Esophagus squamous epithelium (tissue), 5 donors: ENCODE results near the gene RIMS3. TPM values are rescaled to one million over a fixed set of nuclear protein-coding genes. Genes with fewer than 3 reads are reported as not detected.
"Not testable (repeated sequence)": the region's sequence is repeated elsewhere in the genome, so short reads cannot be mapped to it uniquely, and the experiment has no call there.

ENCODE experiments used
- DNase-seq: peaks from one replicate; lab custom pipeline; 2025; lab: John Stamatoyannopoulos, UW
- H3K27ac ChIP-seq, 4 donors: fragments of 200-600 bp; sonication (generic); one replicate each; pipeline ENCODE4 v1.5.1; 2016 to 2019; ENCODE audit warnings: mild to moderate bottlenecking in 1 of 4
- H3K27me3 ChIP-seq, 4 donors: fragments of 200-600 bp; sonication (generic); 1 replicate in 3 of 4; 2 replicates in 1 of 4; pipeline versions ENCODE4 v1.5.1 to v1.6.0; 2017 to 2021; ENCODE audit warnings: antibody characterized with exemption in 1 of 4
- H3K36me3 ChIP-seq, 3 donors: fragments of 200-600 bp; sonication (generic); one replicate each; pipeline ENCODE4 v1.5.1; 2016 to 2019
- H3K4me1 ChIP-seq, 3 donors: fragments of 200-600 bp; sonication (generic); one replicate each; pipeline ENCODE4 v1.5.1; 2017 to 2019
- H3K4me3 ChIP-seq, 4 donors: fragments of 200-600 bp; sonication (generic); 1 replicate in 3 of 4; 2 replicates in 1 of 4; pipeline ENCODE4 v1.5.1; 2016 to 2019; ENCODE audit warnings: mild to moderate bottlenecking in 2 of 4, moderate library complexity in 1 of 4
- H3K9me3 ChIP-seq, 3 donors: fragments of 200-600 bp; sonication (generic); one replicate each; pipeline ENCODE4 v1.5.1; 2016 to 2019
- POLR2A ChIP-seq, 4 donors: fragments of 450-650 bp; IDR thresholded peaks; one replicate each; pipeline ENCODE4 v1.6.1; 2017; ENCODE audit warnings: antibody characterized with exemption in 4 of 4, mild to moderate bottlenecking in 4 of 4, moderate library complexity in 3 of 4
- WGBS, 2 donors: methylation state at CpG; one replicate each; pipeline ENCODE4 v1.1.5; 2018; 5-methylcytosine and 5-hydroxymethylcytosine counted together
- intact Hi-C: fragments of 100-400 bp; cut with DNase I; formaldehyde crosslinking; loops from one replicate; pipeline ENCODE4 v1.15.0; 2022
- total RNA-seq, 4 donors: library from RNA; depleted of rRNA; stranded (reverse); fragments of >200 nt; gene quantifications; one replicate each; pipeline ENCODE4 v1.1.0, GENCODE V29; 2016
- TF ChIP-seq, protein P1 (sequence below), 6 experiments: fragments of 450-650 bp in 4 of 6; fragments of 200-600 bp in 2 of 6; sonication (generic) in 2 of 6; IDR thresholded peaks; one replicate each; pipeline ENCODE4 v1.5.1; 2016 to 2019; ENCODE audit warnings: antibody characterized with exemption in 6 of 6, mild to moderate bottlenecking in 4 of 6, moderate library complexity in 4 of 6
- donor health status: DM: yes; HTN: yes; CAD: no.

The RIMS3 gene
- total RNA-seq, 4 donors from 2014 or later: 1.0 to 2.5 (median 1.5) TPM

DNA sequence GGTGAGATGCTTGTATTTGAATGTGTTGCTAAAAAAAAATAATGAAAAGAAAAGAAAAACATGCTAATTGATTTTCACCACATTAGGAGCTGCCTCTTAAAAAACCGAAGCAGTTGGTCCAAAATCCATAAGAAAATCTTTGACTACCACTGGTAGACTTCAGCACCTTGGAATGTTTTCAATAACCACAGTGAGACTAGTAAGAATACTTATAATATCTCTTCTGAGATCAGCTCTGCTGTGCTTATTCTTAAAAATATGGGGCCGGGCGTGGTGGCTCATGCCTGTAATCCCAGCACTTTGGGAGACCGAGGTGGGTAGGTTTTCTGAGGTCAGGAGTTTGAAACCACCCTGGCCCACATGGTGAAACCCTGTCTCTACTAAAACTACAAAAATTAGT, 41.1 kb upstream of the RIMS3 start:
- H3K4me1 ChIP-seq: peaks cover 22 to 75% (median 49%) of the 10 kb centered on the region in 3 donors
- no peaks in the 10 kb centered on the region for H3K9me3 ChIP-seq
- intact Hi-C loops: no loop called here
- H3K27me3 ChIP-seq: no peaks in the 10 kb centered on the region
- H3K36me3 ChIP-seq: no peaks in the 10 kb centered on the region
- WGBS, 2 donors: 92 to 100% methylated on average over 4 of the region's 4 CpGs
- DNase-seq: no peak
- no peak overlapping the region for H3K27ac ChIP-seq
- no peak overlapping the region for H3K4me3 ChIP-seq
- TF ChIP-seq, protein P1, sequence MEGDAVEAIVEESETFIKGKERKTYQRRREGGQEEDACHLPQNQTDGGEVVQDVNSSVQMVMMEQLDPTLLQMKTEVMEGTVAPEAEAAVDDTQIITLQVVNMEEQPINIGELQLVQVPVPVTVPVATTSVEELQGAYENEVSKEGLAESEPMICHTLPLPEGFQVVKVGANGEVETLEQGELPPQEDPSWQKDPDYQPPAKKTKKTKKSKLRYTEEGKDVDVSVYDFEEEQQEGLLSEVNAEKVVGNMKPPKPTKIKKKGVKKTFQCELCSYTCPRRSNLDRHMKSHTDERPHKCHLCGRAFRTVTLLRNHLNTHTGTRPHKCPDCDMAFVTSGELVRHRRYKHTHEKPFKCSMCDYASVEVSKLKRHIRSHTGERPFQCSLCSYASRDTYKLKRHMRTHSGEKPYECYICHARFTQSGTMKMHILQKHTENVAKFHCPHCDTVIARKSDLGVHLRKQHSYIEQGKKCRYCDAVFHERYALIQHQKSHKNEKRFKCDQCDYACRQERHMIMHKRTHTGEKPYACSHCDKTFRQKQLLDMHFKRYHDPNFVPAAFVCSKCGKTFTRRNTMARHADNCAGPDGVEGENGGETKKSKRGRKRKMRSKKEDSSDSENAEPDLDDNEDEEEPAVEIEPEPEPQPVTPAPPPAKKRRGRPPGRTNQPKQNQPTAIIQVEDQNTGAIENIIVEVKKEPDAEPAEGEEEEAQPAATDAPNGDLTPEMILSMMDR (IDR thresholded peaks at IDR 0.05): no peak
- no peak for TF ChIP-seq POLR2A (IDR thresholded peaks at IDR 0.05)

DNA sequence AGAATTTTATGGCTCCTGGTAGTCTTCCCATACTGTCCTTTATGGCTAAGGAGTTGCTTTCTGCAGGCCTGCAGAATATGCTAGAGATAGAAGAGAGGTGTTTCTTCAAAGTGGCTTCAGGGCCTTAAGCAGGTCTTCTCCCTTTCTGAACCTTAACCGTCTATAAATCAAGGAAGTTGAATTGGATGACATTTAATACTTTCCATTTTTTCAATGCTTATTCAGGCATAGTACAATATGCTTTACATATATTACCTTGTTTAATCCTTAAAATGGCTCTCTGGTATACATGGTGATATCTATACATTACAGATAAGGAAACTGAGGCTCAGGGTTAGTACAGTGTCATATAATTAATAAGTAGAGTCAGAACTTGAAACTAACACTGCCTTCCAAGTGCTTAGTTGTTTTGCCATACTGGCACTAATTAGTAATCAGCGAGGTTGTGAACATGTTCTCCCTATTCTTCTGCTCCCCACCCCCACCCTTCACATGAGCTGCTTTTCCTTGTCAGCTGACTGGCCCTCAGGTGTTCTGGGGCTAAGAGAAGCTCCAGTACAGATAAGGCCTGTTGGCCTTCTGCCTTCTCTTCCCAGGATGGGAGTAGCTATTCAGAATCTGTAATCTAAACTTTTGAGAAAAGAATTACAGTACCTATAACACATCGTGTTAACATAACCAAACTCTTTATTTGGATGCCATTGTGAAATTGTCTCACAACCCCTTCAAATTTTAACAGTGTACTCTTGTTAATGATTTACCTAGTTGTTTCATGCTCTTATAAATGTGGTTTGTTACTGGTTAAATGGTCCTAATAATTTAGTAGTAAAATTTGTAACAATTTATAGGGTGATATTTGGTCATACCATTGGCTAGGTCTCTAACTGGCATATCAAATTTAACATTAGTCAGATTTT, 39.6 kb upstream of the RIMS3 start:
- Histone ChIP-seq H3K36me3 (no peaks in the 10 kb centered on the region), H3K9me3 (no peaks in the 10 kb centered on the region), H3K4me1 (peaks cover 21 to 71% (median 37%) of the 10 kb centered on the region in 3 donors), H3K27ac (peak overlapping the region in 1 of 4 donors; percentile 25), H3K27me3 (no peaks in the 10 kb centered on the region), H3K4me3 (no peak overlapping the region)
- TF ChIP-seq POLR2A (IDR thresholded peaks at IDR 0.05): no peak
- TF ChIP-seq, protein P1 (IDR thresholded peaks at IDR 0.05): no peak
- WGBS, 2 donors: 63 to 77% methylated on average over 3 of the region's 3 CpGs
- intact Hi-C loops: no loop called here
- no peak for DNase-seq

DNA sequence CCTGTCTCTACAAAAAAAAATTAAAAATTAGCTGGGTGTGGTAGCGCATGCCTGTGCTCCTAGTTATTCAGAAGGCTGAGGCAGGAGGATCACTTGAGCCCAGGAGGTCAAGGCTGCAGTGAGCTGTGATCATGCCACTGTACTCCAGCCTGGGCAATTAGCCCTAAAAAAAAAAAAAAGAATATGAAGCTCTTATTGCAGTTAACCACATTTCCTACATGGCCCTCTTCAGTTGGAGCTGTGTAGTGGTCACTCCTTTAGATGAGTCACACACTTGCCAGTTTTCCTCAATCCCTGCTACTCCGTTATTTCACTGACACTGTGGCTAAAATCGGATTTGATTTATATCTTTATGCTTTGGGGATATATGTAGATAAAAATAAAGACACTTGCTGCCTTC, 37.8 kb upstream of the RIMS3 start:
- WGBS, 2 donors: 54 to 77% methylated on average over 3 of the region's 3 CpGs
- H3K4me3 ChIP-seq: no peak overlapping the region

DNA sequence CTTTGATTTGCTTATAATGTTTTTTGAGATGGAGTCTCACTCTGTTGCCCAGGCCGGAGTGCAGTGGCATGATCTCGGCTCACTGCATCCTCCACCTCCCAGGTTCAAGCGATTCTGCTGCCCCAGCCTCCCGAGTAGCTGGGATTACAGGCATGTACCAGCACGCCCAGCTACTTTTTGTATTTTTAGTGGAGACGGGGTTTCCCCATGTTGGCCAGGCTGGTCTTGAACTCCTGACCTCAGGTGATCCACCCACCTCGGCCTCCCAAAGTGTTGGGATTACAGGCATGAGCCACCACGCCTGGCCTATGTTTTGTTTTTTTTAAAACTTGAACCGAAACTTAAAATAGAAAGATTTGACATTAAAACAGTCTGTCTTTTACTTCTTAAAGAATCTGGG, 37.3 kb upstream of the RIMS3 start:
- H3K36me3 ChIP-seq, DNase-seq, H3K27me3 ChIP-seq, intact Hi-C loops, H3K9me3 ChIP-seq, H3K4me3 ChIP-seq: not testable (repeated sequence)
- 31 to 64% methylated on average over 5 to 9 of the region's 9 CpGs for WGBS, 2 donors
- Histone ChIP-seq H3K27ac (peak overlapping the region in 2 of 4 donors; percentile 11 to 41), H3K4me1 (peaks cover 15 to 71% (median 28%) of the 10 kb centered on the region in 3 donors)

More for the DNA sequence above, 37.8 kb upstream of the RIMS3 start:
- intact Hi-C loops: no loop called here
- Histone ChIP-seq H3K9me3 (no peaks in the 10 kb centered on the region), H3K36me3 (no peaks in the 10 kb centered on the region), H3K27me3 (no peaks in the 10 kb centered on the region), H3K27ac (peak overlapping the region in 2 of 4 donors; percentile 11 to 41), H3K4me1 (peaks cover 15 to 72% (median 29%) of the 10 kb centered on the region in 3 donors)
- TF ChIP-seq, protein P1 (IDR thresholded peaks at IDR 0.05): no peak
- no peak for TF ChIP-seq POLR2A (IDR thresholded peaks at IDR 0.05)
- DNase-seq: no peak

DNA sequence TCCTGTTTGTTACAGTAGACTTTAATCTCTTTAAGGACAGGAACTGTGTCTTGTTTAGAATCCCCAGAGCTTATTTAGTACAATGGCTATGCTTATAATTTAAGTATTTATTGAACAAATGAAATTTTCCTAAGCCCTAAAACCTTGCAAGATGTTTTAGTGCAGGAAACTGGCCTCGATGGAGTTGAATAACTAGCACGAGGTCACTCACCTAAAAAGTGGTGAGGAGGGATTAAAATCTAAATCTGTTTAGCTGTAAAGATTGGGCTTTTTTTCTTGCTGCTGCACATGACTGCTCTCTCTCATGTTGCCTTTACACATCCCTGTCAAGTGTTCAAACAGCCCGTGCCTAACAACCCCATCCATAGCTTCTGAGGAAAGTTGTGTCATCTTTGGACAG, 36.2 kb upstream of the RIMS3 start:
- Histone ChIP-seq H3K4me1 (peaks cover 15 to 82% (median 28%) of the 10 kb centered on the region in 3 donors), H3K9me3 (no peaks in the 10 kb centered on the region), H3K4me3 (no peak overlapping the region), H3K36me3 (no peaks in the 10 kb centered on the region), H3K27ac (no peak overlapping the region), H3K27me3 (no peaks in the 10 kb centered on the region)
- TF ChIP-seq, protein P1 (IDR thresholded peaks at IDR 0.05): no peak
- no peak for TF ChIP-seq POLR2A (IDR thresholded peaks at IDR 0.05)
- intact Hi-C loops: no loop called here
- WGBS, 2 donors: 49 to 55% methylated on average over 3 of the region's 3 CpGs
- DNase-seq: no peak
